HS-27A (cell line): ENCODE data around the gene GRIK4.

Source experiments
- DNase-seq: peaks from one replicate; pipeline ENCODE4 v3.0.0-alpha.2; 2012; ENCODE audit warnings: low read depth, missing footprints

GRIK4 gene

GRCh38 chr11:120707663-120708062, 196.1 kb downstream of the GRIK4 start:
- DNase-seq, result no peak

- no peak for DNase-seq
Measured at GRCh38 chr11:120708511-120709183, 197.1 kb downstream of the GRIK4 start.

- DNase-seq, result no peak
Measured at GRCh38 chr11:120709808-120710207, 198.3 kb downstream of the GRIK4 start.

GRCh38 chr11:120710354-120711131, 199.0 kb downstream of the GRIK4 start:
- DNase-seq, result peak; percentile 3

GRCh38 chr11:120712014-120712413, 200.5 kb downstream of the GRIK4 start:
- DNase-seq, result no peak

GRCh38 chr11:120712881-120713280, 201.3 kb downstream of the GRIK4 start:
- DNase-seq, result no peak

GRCh38 chr11:120713296-120713695, 201.7 kb downstream of the GRIK4 start:
- no peak for DNase-seq

- no peak for DNase-seq
Measured at GRCh38 chr11:120714438-120714837, 202.9 kb downstream of the GRIK4 start.

- no peak for DNase-seq
Measured at GRCh38 chr11:120715239-120715638, 203.7 kb downstream of the GRIK4 start.

- no peak for DNase-seq
Measured at GRCh38 chr11:120717042-120717441, 205.5 kb downstream of the GRIK4 start.

GRCh38 chr11:120717623-120718022, 206.1 kb downstream of the GRIK4 start:
- DNase-seq, result no peak

GRCh38 chr11:120718171-120718570, 206.6 kb downstream of the GRIK4 start:
- no peak for DNase-seq

- no peak for DNase-seq
Measured at GRCh38 chr11:120719348-120719747, 207.8 kb downstream of the GRIK4 start.

GRCh38 chr11:120720760-120721159, 209.2 kb downstream of the GRIK4 start:
- no peak for DNase-seq

- DNase-seq, result no peak
Measured at GRCh38 chr11:120722524-120722923, 211.0 kb downstream of the GRIK4 start.

GRCh38 chr11:120723751-120724150, 212.2 kb downstream of the GRIK4 start:
- no peak for DNase-seq

GRCh38 chr11:120727752-120728151, 216.2 kb downstream of the GRIK4 start:
- DNase-seq, result no peak

GRCh38 chr11:120735035-120735434, 223.5 kb downstream of the GRIK4 start:
- no peak for DNase-seq

- DNase-seq, result no peak
Measured at GRCh38 chr11:120738516-120739046, 227.0 kb downstream of the GRIK4 start.

- DNase-seq, result no peak
Measured at GRCh38 chr11:120739780-120740179, 228.2 kb downstream of the GRIK4 start.

GRCh38 chr11:120740380-120740779, 228.8 kb downstream of the GRIK4 start:
- DNase-seq, result no peak

- DNase-seq, result no peak
Measured at GRCh38 chr11:120744016-120744994, 232.8 kb downstream of the GRIK4 start.
